ENCODE results near the gene VTI1A.

VTI1A gene

GRCh38 chr10:112649006-112649821, 202.2 kb downstream of the VTI1A start:
- no peak for DNase-seq

GRCh38 chr10:112649822-112650152, 202.8 kb downstream of the VTI1A start:
- no peak for DNase-seq

- no peak for DNase-seq
Observed at GRCh38 chr10:112650588-112651030, 203.6 kb downstream of the VTI1A start.

- no peak for DNase-seq
Observed at GRCh38 chr10:112653215-112653614, 206.2 kb downstream of the VTI1A start.

- no peak for DNase-seq
Observed at GRCh38 chr10:112653851-112654250, 206.8 kb downstream of the VTI1A start.

GRCh38 chr10:112654794-112655193, 207.8 kb downstream of the VTI1A start:
- DNase-seq, result no peak

- DNase-seq, result no peak
Observed at GRCh38 chr10:112655722-112656121, 208.7 kb downstream of the VTI1A start.

GRCh38 chr10:112658465-112658864, 211.4 kb downstream of the VTI1A start:
- DNase-seq, result no peak

GRCh38 chr10:112658900-112659638, 212.1 kb downstream of the VTI1A start:
- no peak for DNase-seq

GRCh38 chr10:112663234-112664125, 216.5 kb downstream of the VTI1A start:
- no peak for DNase-seq

- DNase-seq, result no peak
Observed at GRCh38 chr10:112666094-112666493, 219.1 kb downstream of the VTI1A start.

GRCh38 chr10:112669989-112670388, 223.0 kb downstream of the VTI1A start:
- no peak for DNase-seq

GRCh38 chr10:112671743-112672142, 224.7 kb downstream of the VTI1A start:
- no peak for DNase-seq

- no peak for DNase-seq
Observed at GRCh38 chr10:112672706-112673105, 225.7 kb downstream of the VTI1A start.

- no peak for DNase-seq
Observed at GRCh38 chr10:112675560-112676083, 228.6 kb downstream of the VTI1A start.

- DNase-seq, result no peak
Observed at GRCh38 chr10:112677689-112678088, 230.7 kb downstream of the VTI1A start.

- DNase-seq, result no peak
Observed at GRCh38 chr10:112678581-112678980, 231.6 kb downstream of the VTI1A start.

- DNase-seq, result no peak
Observed at GRCh38 chr10:112678987-112679386, 232.0 kb downstream of the VTI1A start.

GRCh38 chr10:112679392-112679791, 232.4 kb downstream of the VTI1A start:
- no peak for DNase-seq

- no peak for DNase-seq
Observed at GRCh38 chr10:112680586-112680985, 233.6 kb downstream of the VTI1A start.

GRCh38 chr10:112687647-112688046, 240.6 kb downstream of the VTI1A start:
- no peak for DNase-seq

- DNase-seq, result peak; percentile 61
Observed at GRCh38 chr10:112689327-112690072, 242.5 kb downstream of the VTI1A start.
